ENCODE measurements around the gene HS2ST1. TPM values are rescaled to one million over a fixed set of nuclear protein-coding genes. Genes with fewer than 3 reads are reported as not detected.

HS2ST1 gene
- polyA plus RNA-seq, 2 of the 4 experiments (the other 2 are of a cell fraction): 15.7 to 26.7 TPM

GRCh38 chr1:86905875-86906274 lies 8.6 kb upstream of the HS2ST1 start (continued):
- TF ChIP-seq REST (IDR thresholded peaks at IDR 0.05) (no peak), ZSCAN20 (CRISPR knock-in tag; IDR thresholded peaks at IDR 0.05) (no peak), NPAS2 (CRISPR knock-in tag; IDR thresholded peaks at IDR 0.05; ENCODE audit: borderline replicate concordance) (no peak), PBX3 (IDR thresholded peaks at IDR 0.05) (no peak), HOXA7 (CRISPR knock-in tag; IDR thresholded peaks at IDR 0.05) (no peak)

- Histone ChIP-seq H3K4me2 (no peak overlapping the region), H3K9me3 (no peaks in the 10 kb centered on the region), H3K27ac (no peak overlapping the region), H3K4me1 (no peaks in the 10 kb centered on the region; the same call in 2 of the 3 replicates), H3K4me3 (no peak overlapping the region)
- FAIRE-seq (no peak), ATAC-seq (no peak), DNase-seq (ENCODE audit: low read depth in 1 of 2, low spot score in 1 of 2) (no peak)
- ChIA-PET CTCF (no interaction called here), POLR2A (no interaction called here)
- TF ChIP-seq EP300 (IDR thresholded peaks at IDR 0.05) (no peak), HES2 (IDR thresholded peaks at IDR 0.05) (no peak), ZFP36 (IDR thresholded peaks at IDR 0.05; ENCODE audit: borderline replicate concordance, partially characterized antibody) (no peak), JUNB (IDR thresholded peaks at IDR 0.05) (no peak)
- 94% methylated on average over 2 of the region's 2 CpGs for WGBS (ENCODE audit: missing lambda C conversion rate)
Measured at GRCh38 chr1:86906419-86906818, 8.0 kb upstream of the HS2ST1 start.

GRCh38 chr1:86912281-86912900 lies 2.0 kb upstream of the HS2ST1 start:
- 61% methylated on average over 6 of the region's 6 CpGs for WGBS (ENCODE audit: missing lambda C conversion rate)
- 0 out of 6 replicates have a peak overlapping the region, but pooled peaks of 1 of the 2 experiments have one; percentile 91 for H3K27ac ChIP-seq
- peak overlapping the region; percentile 81 for H3K4me3 ChIP-seq
- ATAC-seq (no peak), DNase-seq (ENCODE audit: low read depth in 1 of 2, low spot score in 1 of 2) (no peak), FAIRE-seq (no peak)
- H3K9me3 ChIP-seq: no peaks in the 10 kb centered on the region
- peak overlapping the region; percentile 99 for H3K4me2 ChIP-seq
- CTCF ChIA-PET: interaction anchor here (1.0 to 1.8 kb wide), 2 partner anchors 52 to 79 kb away, joined by 3 to 8 read pairs; no protein-coding TSS in a partner anchor
- POLR2A ChIA-PET: interaction anchor here (1.7 kb wide), 1 partner anchor 79 kb away, joined by 3 read pairs; no protein-coding TSS in a partner anchor
- H3K4me1 ChIP-seq: peaks cover 16% of the 10 kb centered on the region
- TF ChIP-seq ELK1 (IDR thresholded peaks at IDR 0.05; ENCODE audit: low read depth, low read length): no peak
- no peak for TF ChIP-seq SREBF2 (IDR thresholded peaks at IDR 0.05)
- TF ChIP-seq POLR2A (IDR thresholded peaks at IDR 0.05; ENCODE audit: low read length): no peak
- TF ChIP-seq RARB (CRISPR knock-in tag; IDR thresholded peaks at IDR 0.05): no peak
- TF ChIP-seq BHLHE40 (IDR thresholded peaks at IDR 0.05; ENCODE audit: low read depth, low read length): no peak
- no peak for TF ChIP-seq PBX3 (IDR thresholded peaks at IDR 0.05)
- no peak for TF ChIP-seq NPAS2 (CRISPR knock-in tag; IDR thresholded peaks at IDR 0.05; ENCODE audit: borderline replicate concordance)
- TF ChIP-seq HMGXB4 (CRISPR knock-in tag; IDR thresholded peaks at IDR 0.05; ENCODE audit: borderline replicate concordance): no peak
- TF ChIP-seq RCOR1 (IDR thresholded peaks at IDR 0.05; ENCODE audit: low read depth, low read length): no peak
- TF ChIP-seq CBX2 (IDR thresholded peaks at IDR 0.05; ENCODE audit: borderline replicate concordance, low read depth): no peak
- TF ChIP-seq NFE2L2 (conservative IDR thresholded peaks at IDR 0.05; ENCODE audit: low read length): no peak
- TF ChIP-seq KDM5A (IDR thresholded peaks at IDR 0.05): no peak
